Measurements from ENCODE around the gene ATP11A.

The ATP11A gene

DNA sequence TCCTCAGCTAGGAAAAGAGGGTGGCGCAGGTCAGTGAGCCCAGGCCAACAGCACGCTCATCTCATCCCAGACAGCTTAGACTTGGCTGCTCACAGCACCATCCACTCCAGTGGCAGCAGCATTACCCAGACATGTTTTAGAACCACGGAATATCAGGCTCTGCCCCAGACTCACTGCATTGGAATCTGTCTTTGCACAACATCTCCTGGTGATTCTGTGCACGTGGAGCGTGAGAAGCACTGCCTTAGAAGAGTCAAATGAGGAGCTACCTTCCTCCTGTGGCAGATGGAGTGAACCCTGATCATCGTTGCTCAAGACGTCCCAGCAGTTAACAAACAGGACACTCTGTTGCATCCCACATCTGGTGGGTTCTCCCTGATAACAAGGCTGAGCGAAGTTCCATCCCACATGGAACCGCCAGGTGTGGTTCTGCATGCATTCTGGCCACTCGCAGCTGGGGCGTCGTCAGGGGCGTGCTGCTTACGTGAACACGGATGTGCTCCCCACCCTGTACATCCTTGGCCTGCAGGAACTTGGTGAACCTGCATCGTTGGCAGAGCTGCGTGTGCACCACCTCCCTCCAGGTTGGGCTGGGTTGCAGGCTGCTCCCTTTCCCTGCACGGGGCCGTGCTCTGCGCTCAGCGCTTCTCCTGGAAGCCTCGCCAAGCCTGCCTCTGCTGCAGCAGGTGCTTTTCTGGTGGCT is 25.2 kb upstream of the ATP11A start:
- Histone ChIP-seq H3K36me3 (replicated peaks) (no peaks in the 10 kb centered on the region), H3K27me3 (replicated peaks) (peaks cover 3% of the 10 kb centered on the region), H3K27ac (no peak overlapping the region), H3K4me3 (ENCODE audit: low read depth, low read length) (no peak overlapping the region)
- DNase-seq = peak; percentile 16
- TF ChIP-seq, protein P1, sequence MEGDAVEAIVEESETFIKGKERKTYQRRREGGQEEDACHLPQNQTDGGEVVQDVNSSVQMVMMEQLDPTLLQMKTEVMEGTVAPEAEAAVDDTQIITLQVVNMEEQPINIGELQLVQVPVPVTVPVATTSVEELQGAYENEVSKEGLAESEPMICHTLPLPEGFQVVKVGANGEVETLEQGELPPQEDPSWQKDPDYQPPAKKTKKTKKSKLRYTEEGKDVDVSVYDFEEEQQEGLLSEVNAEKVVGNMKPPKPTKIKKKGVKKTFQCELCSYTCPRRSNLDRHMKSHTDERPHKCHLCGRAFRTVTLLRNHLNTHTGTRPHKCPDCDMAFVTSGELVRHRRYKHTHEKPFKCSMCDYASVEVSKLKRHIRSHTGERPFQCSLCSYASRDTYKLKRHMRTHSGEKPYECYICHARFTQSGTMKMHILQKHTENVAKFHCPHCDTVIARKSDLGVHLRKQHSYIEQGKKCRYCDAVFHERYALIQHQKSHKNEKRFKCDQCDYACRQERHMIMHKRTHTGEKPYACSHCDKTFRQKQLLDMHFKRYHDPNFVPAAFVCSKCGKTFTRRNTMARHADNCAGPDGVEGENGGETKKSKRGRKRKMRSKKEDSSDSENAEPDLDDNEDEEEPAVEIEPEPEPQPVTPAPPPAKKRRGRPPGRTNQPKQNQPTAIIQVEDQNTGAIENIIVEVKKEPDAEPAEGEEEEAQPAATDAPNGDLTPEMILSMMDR (IDR thresholded peaks at IDR 0.05; ENCODE audit: low read depth, low read length, missing control alignments) = no peak
- in situ Hi-C loops (cut with HindIII; ENCODE audit: low pct_ligation_motif_present, low sequenced_read_pairs) = no loop called here

DNA sequence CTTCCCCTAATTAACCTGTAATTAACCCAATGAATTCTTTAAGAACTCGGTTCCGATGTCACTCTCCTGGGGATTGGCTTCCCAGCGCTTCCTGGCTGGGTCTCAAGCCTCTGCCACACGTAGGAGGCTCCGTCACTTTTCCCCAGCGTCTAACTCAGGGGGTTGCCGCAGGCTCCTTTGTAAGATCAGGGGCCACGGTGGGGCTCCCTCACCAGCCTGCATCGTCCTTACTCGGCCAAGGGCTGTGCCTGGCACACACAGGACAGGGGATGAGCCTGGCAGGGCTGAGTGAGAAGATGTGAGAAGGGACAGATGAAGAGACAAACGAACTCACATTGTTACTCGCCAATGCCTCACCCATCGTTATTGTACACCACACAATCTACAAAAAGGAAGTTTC is 20.9 kb upstream of the ATP11A start:
- Histone ChIP-seq H3K4me3 (ENCODE audit: low read depth, low read length) (no peak overlapping the region), H3K27ac (no peak overlapping the region), H3K27me3 (replicated peaks) (peaks cover 3% of the 10 kb centered on the region), H3K36me3 (replicated peaks) (no peaks in the 10 kb centered on the region)
- TF ChIP-seq, protein P1 (IDR thresholded peaks at IDR 0.05; ENCODE audit: low read depth, low read length, missing control alignments) = no peak
- in situ Hi-C loops (cut with HindIII; ENCODE audit: low pct_ligation_motif_present, low sequenced_read_pairs) = no loop called here
- no peak for DNase-seq

DNA sequence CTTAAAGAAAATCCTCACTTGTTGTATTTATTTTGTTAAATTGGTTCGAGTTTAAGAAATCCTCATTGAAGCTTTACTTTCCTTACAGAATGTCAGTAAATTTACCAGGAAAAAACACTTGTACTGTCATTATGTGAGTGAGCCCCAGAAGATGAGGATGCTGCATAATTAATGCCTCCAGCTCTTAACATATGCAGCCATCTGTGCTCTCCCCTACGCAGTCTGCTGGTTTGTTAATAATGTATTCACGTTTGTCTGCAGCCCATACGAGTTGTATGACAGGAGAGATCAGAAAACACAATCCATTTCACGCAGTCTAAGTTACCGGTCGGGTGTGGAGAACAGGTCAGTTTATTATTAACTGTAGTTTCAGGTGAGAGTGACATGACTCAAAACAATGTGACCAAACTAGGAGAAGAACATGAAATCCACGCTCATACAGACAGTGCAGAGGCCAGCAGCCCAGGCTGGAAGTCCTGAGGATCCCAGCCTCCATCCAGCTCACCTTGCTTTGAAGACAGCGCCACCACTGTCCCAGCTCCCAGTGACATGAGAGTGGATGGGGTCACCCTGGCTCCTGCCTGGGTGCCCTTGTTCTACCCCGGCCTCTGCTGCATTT is 19.8 kb upstream of the ATP11A start:
- Histone ChIP-seq H3K36me3 (replicated peaks) (no peaks in the 10 kb centered on the region), H3K27ac (no peak overlapping the region), H3K27me3 (replicated peaks) (peaks cover 3% of the 10 kb centered on the region), H3K4me3 (ENCODE audit: low read depth, low read length) (no peak overlapping the region)
- TF ChIP-seq, protein P1 (IDR thresholded peaks at IDR 0.05; ENCODE audit: low read depth, low read length, missing control alignments) = no peak
- in situ Hi-C loops (cut with HindIII; ENCODE audit: low pct_ligation_motif_present, low sequenced_read_pairs) = no loop called here
- DNase-seq = no peak

DNA sequence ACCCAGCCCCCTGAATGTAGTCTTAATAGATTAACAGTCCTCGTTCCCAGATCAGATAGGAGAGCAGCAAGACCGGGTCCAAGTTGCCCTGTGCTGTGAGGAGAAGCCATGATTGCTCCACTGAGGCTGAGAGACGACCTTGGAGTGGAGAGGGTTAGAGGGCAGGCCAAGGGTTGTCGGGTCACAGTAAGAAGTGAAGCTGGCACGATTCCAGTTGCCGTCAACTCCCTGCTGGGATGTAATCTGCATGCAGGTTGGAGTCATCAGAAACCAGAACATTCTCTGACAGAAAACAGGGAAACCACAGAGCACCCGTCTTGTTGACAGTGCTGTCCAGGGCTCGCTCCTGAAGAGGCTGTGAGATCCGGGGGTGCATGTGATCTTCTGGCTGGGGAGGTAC is 19.0 kb upstream of the ATP11A start:
- DNase-seq = no peak
- in situ Hi-C loops (cut with HindIII; ENCODE audit: low pct_ligation_motif_present, low sequenced_read_pairs) = no loop called here
- H3K27ac ChIP-seq = no peak overlapping the region
- TF ChIP-seq, protein P1 (IDR thresholded peaks at IDR 0.05; ENCODE audit: low read depth, low read length, missing control alignments) = no peak
- no peaks in the 10 kb centered on the region for H3K36me3 ChIP-seq (replicated peaks)
- no peak overlapping the region for H3K4me3 ChIP-seq (ENCODE audit: low read depth, low read length)
- H3K27me3 ChIP-seq (replicated peaks) = peaks cover 3% of the 10 kb centered on the region

DNA sequence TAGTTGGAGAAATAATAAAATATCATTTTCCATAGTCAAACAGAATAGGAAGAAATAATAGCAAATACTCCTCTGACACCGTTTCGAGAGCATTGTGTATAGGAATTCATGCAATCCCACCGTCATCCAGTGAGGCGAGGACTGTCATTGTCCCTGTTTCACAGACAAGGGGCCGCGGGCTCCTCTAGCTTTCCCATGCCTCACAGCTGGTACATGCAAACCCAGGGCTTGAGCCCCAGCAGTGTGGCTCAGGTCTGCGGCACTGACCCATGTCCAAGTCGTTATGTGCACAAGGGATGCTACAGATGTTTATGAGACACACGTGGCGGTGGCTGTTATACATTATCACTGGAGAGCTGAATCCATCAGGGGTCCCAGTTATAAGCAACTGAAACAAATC is 18.5 kb upstream of the ATP11A start:
- Histone ChIP-seq H3K4me3 (ENCODE audit: low read depth, low read length) (no peak overlapping the region), H3K36me3 (replicated peaks) (no peaks in the 10 kb centered on the region), H3K27ac (no peak overlapping the region), H3K27me3 (replicated peaks) (peaks cover 3% of the 10 kb centered on the region)
- DNase-seq = no peak
- TF ChIP-seq, protein P1 (IDR thresholded peaks at IDR 0.05; ENCODE audit: low read depth, low read length, missing control alignments) = no peak
- in situ Hi-C loops (cut with HindIII; ENCODE audit: low pct_ligation_motif_present, low sequenced_read_pairs) = no loop called here

Data from brain microvascular endothelial cell (primary cell).